ENCODE measurements around the gene GTF3C5. TPM values are rescaled to one million over a fixed set of nuclear protein-coding genes. Genes with fewer than 3 reads are reported as not detected.
"Not testable (repeated sequence)": the region's sequence is repeated elsewhere in the genome, so short reads cannot be mapped to it uniquely, and the experiment has no call there.

GTF3C5 gene
- total and polyA plus RNA-seq, 2 of the 4 experiments (the other 2 are of a cell fraction) = 49.1 to 52.3 TPM

GRCh38 chr9:133070985-133071384 lies 40.2 kb downstream of the GTF3C5 start:
- H3K18ac ChIP-seq (ENCODE audit: low read depth, low read length); H2BK5ac ChIP-seq (ENCODE audit: low read depth, low read length, poor library complexity, severe bottlenecking); H3K9me3 ChIP-seq (ENCODE audit: control insufficient read depth, insufficient read depth, low read length); H2AK9ac ChIP-seq (replicated peaks; ENCODE audit: low read depth, low read length, poor library complexity); H4K8ac ChIP-seq (ENCODE audit: low read depth in 2 of 2, low read length in 2 of 2); H3K9ac ChIP-seq (ENCODE audit: low read depth, low read length); H3K4me2 ChIP-seq (ENCODE audit: low read depth, low read length); H3K27me3 ChIP-seq (ENCODE audit: control insufficient read depth, insufficient read depth, low read length); DNase-seq; H4K91ac ChIP-seq (ENCODE audit: insufficient read depth, low read depth, low read length); in situ Hi-C loops (cut with MboI; ENCODE audit: low sequenced_read_pairs); H3K4me3 ChIP-seq (ENCODE audit: insufficient read depth, low read depth, low read length); H3K79me1 ChIP-seq (ENCODE audit: low read depth in 1 of 2, low read length in 2 of 2); H3K9me1 ChIP-seq (ENCODE audit: insufficient read depth, low read length); H2AFZ ChIP-seq (replicated peaks; ENCODE audit: low read length, poor library complexity); POLR2A ChIA-PET (ENCODE audit: unreplicated experiment); H2BK15ac ChIP-seq (ENCODE audit: low read depth, low read length); dilution Hi-C loops (cut with HindIII; ENCODE audit: low sequenced_read_pairs, unreplicated experiment); H3K36me3 ChIP-seq (ENCODE audit: control insufficient read depth, insufficient read depth, low read length); BruUV-seq (replicated peaks); H3K4me1 ChIP-seq (ENCODE audit: control insufficient read depth, insufficient read depth, low read length); H3K4ac ChIP-seq (ENCODE audit: low read depth, low read length); ATAC-seq (ENCODE audit: low read depth); H2BK120ac ChIP-seq (ENCODE audit: low read depth, low read length); H3K27ac ChIP-seq (ENCODE audit: insufficient read depth, low read length); H2BK20ac ChIP-seq (ENCODE audit: low read depth, low read length); H3K14ac ChIP-seq (replicated peaks; ENCODE audit: low read depth, low read length); intact Hi-C loops (cut with micrococcal nuclease); H2AK5ac ChIP-seq (ENCODE audit: low read depth, low read length); H4K5ac ChIP-seq (ENCODE audit: low read depth, low read length); CTCF ChIA-PET; H3K23ac ChIP-seq (ENCODE audit: low read depth, low read length); H3K56ac ChIP-seq (ENCODE audit: extremely low read depth, insufficient read depth, low read length): not testable (repeated sequence)
- 100% methylated on average over 1 of the region's 31 CpGs; no CpG with 5 or more reads in 1 of the 2 experiments for WGBS, 2 experiments (ENCODE audit: extremely low coverage in 2 of 2, insufficient read length in 1 of 2)
- peaks cover 11% of the 10 kb centered on the region; the same call in 1 of the 2 replicates for H4K20me1 ChIP-seq (ENCODE audit: insufficient read depth, low read length)
